KMS-11 (cell line): ENCODE data around the gene GLRA1.

Experiments used
- H2AFZ ChIP-seq: fragments of 200-600 bp; sonication (generic); 2 replicates; pipeline ENCODE4 v1.6.1; 2016; ENCODE audit warnings: antibody characterized with exemption, mixed run types, low read depth
- H3K27ac ChIP-seq: fragments of 200-600 bp; sonication (generic); 2 replicates; pipeline ENCODE4 v1.6.1; 2016; ENCODE audit warnings: mild to moderate bottlenecking, mixed run types
- H3K27me3 ChIP-seq: fragments of 200-600 bp; sonication (generic); 2 replicates; pipeline ENCODE4 v1.6.1; 2017; ENCODE audit warnings: mild to moderate bottlenecking, low read depth, mixed run types, moderate library complexity; ENCODE audit not compliant: insufficient read depth
- H3K36me3 ChIP-seq: fragments of 200-600 bp; sonication (generic); 2 replicates; pipeline ENCODE4 v1.6.1; 2017; ENCODE audit warnings: mild to moderate bottlenecking, mixed run types; ENCODE audit not compliant: insufficient read depth
- H3K4me1 ChIP-seq: fragments of 200-600 bp; sonication (generic); 2 replicates; pipeline ENCODE4 v1.6.1; 2016; ENCODE audit warnings: mild to moderate bottlenecking, low read depth, mixed run types; ENCODE audit not compliant: poor library complexity, severe bottlenecking
- H3K4me2 ChIP-seq: fragments of 200-600 bp; sonication (generic); 2 replicates; pipeline ENCODE4 v1.7.0; 2016; ENCODE audit warnings: mild to moderate bottlenecking, mixed run types
- H3K4me3 ChIP-seq: fragments of 200-600 bp; sonication (generic); IDR thresholded peaks from 2 replicates; pipeline ENCODE4 v1.6.1; 2017; ENCODE audit warnings: low read depth, low read length, mixed read lengths; ENCODE audit not compliant: insufficient read depth
- H3K79me2 ChIP-seq: fragments of 200-600 bp; sonication (generic); 2 replicates; pipeline ENCODE4 v1.6.1; 2016; ENCODE audit warnings: low read depth, mixed run types; ENCODE audit not compliant: insufficient read depth
- H3K9ac ChIP-seq: fragments of 200-600 bp; sonication (generic); 2 replicates; pipeline ENCODE4 v1.6.1; 2016; ENCODE audit warnings: mild to moderate bottlenecking, mixed run types
- H4K20me1 ChIP-seq: fragments of 200-600 bp; sonication (generic); 2 replicates; pipeline ENCODE4 v1.6.1; 2016; ENCODE audit warnings: mild to moderate bottlenecking, mixed run types; ENCODE audit not compliant: insufficient read depth
- CTCF ChIP-seq: fragments of 200-600 bp; sonication (generic); conservative IDR thresholded peaks from 2 replicates; pipeline ENCODE4 v1.6.1; 2017; ENCODE audit warnings: low read depth, mild to moderate bottlenecking, antibody characterized with exemption, low read length, moderate library complexity, mixed read lengths

Gene GLRA1

DNA sequence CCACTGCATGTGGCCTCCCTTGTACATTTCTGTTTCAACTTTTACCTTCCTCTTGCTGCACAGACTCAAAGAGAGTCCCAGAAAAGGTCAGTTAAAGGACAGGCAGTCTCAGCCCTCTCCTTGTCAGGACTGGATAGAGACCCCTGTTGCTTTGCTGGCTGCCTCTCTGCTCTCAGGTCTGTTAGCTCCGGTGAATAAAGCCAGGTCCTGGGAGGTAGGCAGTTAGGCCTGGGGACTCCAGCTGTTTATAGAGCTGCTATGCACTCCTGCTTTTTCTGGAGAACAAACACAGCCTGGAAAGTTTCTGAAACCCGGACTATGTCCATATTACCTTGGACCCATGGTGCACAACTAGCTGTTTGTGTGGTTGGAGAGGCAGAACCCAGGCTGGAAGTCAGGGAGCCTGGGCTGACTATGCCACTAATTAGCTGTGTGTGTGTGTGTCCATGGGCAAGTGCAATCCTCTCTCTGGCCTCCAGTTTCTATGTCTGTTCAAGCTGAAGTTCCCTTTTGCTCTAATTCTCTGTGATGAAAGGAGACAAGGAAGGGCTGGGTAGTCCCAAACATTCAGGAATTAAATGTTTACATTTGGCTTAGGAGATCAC is 42.9 kb downstream of the GLRA1 start:
- Histone ChIP-seq H3K4me2 (no peak overlapping the region), H3K4me1 (no peaks in the 10 kb centered on the region), H4K20me1 (no peaks in the 10 kb centered on the region), H3K4me3 (no peak overlapping the region), H3K9ac (no peak overlapping the region), H3K79me2 (no peaks in the 10 kb centered on the region), H3K27me3 (no peaks in the 10 kb centered on the region), H3K27ac (no peak overlapping the region), H3K36me3 (no peaks in the 10 kb centered on the region), H2AFZ (no peak overlapping the region)
- TF ChIP-seq CTCF: no peak

DNA sequence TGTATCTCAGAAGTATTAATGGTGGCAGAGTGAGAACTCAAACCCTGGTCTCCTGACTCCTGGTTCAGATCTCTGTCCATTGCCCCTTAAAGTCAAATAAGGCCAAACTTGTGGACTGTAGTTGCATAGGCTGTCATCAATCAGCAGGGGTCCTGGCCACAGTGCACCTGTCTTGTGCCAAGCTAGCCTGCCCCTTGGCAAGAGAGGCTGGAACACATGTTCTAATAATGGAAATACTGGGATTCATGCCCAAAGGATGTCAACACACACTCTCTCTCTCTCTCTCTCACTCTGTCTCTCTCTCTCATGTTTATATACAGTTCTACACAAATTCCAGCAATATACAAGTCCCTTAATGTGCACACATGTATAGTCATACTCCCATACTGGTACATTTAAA is 44.3 kb downstream of the GLRA1 start:
- no peak for TF ChIP-seq CTCF
- Histone ChIP-seq H3K36me3 (no peaks in the 10 kb centered on the region), H3K27ac (no peak overlapping the region), H3K79me2 (no peaks in the 10 kb centered on the region), H3K4me1 (no peaks in the 10 kb centered on the region), H3K4me3 (no peak overlapping the region), H3K4me2 (no peak overlapping the region), H4K20me1 (no peaks in the 10 kb centered on the region), H3K9ac (no peak overlapping the region), H2AFZ (no peak overlapping the region), H3K27me3 (no peaks in the 10 kb centered on the region)

- Histone ChIP-seq H2AFZ (no peak overlapping the region), H3K4me1 (no peaks in the 10 kb centered on the region), H4K20me1 (no peaks in the 10 kb centered on the region), H3K9ac (no peak overlapping the region), H3K79me2 (no peaks in the 10 kb centered on the region), H3K4me3 (no peak overlapping the region), H3K27ac (no peak overlapping the region), H3K27me3 (no peaks in the 10 kb centered on the region), H3K4me2 (no peak overlapping the region), H3K36me3 (no peaks in the 10 kb centered on the region)
- TF ChIP-seq CTCF: no peak
Measured at GRCh38 chr5:151873701-151874100, 51.0 kb downstream of the GLRA1 start.

DNA sequence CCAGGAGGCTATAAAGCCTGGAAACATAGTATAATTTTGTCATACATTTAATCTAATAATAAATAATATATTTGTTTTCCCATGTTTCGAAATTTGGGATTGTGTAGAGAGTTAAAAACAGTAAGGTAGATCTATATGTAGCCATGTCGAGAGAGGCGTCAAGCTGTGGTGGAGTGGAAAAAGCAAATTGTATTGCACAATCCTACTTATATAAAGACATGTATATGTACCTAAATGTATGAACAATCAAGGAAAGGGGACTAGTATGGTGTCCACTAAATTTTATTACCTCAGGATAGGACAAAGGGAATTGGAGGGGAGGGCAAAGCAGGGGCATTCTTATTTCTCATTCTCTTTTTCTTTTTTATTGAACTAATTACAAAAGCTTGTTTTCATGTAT is 52.0 kb downstream of the GLRA1 start:
- H3K4me2 ChIP-seq: no peak overlapping the region
- no peak overlapping the region for H3K27ac ChIP-seq
- no peaks in the 10 kb centered on the region for H4K20me1 ChIP-seq
- H3K79me2 ChIP-seq: no peaks in the 10 kb centered on the region
- no peak overlapping the region for H3K4me3 ChIP-seq
- H3K27me3 ChIP-seq: no peaks in the 10 kb centered on the region
- no peak for TF ChIP-seq CTCF
- no peaks in the 10 kb centered on the region for H3K4me1 ChIP-seq
- H3K36me3 ChIP-seq: no peaks in the 10 kb centered on the region
- no peak overlapping the region for H2AFZ ChIP-seq
- no peak overlapping the region for H3K9ac ChIP-seq
